Measurements from ENCODE around the gene LIG1. TPM values are rescaled to one million over a fixed set of nuclear protein-coding genes. Genes with fewer than 3 reads are reported as not detected.

LIG1 gene
- total RNA-seq, 1 donor from 2014 or later, result 19.2 TPM

DNA sequence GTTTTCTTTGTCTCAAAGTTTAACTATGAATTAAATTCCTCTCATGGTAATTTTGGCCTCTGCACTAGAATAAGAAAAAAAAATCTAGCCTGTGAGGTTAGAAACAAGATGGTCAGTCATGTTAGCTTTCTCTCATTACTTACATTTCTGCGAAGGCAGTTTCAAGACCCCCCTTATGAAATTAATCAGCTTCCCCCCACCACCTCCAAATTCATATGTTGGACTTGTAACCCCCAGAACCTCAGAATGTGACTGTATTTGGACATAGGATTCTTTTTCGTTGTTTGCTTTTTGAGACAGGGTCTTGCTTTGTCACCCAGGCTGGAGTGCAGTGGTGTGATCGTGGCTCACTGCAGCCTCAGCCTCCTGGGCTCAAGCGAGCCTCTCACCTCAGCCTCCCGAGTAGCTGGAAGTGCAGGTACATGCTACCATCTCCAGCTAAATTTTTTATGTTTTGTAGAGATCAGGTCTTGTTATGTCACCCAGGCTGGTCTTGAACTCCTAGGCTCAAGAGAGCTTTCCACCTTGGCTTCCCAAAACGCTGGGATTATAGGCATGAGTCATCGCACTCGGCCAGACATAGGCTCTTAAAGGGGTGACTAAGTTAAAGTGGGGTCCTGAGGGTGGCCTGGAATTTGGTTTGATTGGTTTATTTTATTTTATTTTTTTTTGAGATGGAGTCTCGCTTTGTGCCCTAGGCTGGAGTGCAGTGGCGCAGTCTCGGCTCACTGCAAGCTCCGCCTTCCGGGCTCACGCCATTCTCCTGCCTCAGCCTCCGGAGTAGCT, 61.0 kb downstream of the LIG1 start:
- no peaks in the 10 kb centered on the region for H3K9me3 Mint-ChIP-seq (ENCODE audit: unreplicated experiment)
- peaks cover 3% of the 10 kb centered on the region for H3K4me1 Mint-ChIP-seq (ENCODE audit: low read depth, unreplicated experiment)
- Histone ChIP-seq H4K20me1 (ENCODE audit: insufficient read depth, low read length) (no peaks in the 10 kb centered on the region), H3K27ac (ENCODE audit: low read depth, low read length) (no peak overlapping the region), H3K4me3 (ENCODE audit: insufficient read depth, low read depth, low read length) (no peak overlapping the region), H3K4me2 (ENCODE audit: low read length) (no peak overlapping the region), H3K9ac (ENCODE audit: low read length) (no peak overlapping the region), H3K9me3 (ENCODE audit: insufficient read depth, low read depth, low read length) (no peaks in the 10 kb centered on the region), H2AFZ (ENCODE audit: low read depth, low read length) (no peak overlapping the region), H3K36me3 (ENCODE audit: insufficient read depth, low read length) (no peaks in the 10 kb centered on the region), H3K4me1 (ENCODE audit: insufficient read depth, low read length) (peaks cover 6% of the 10 kb centered on the region), H3K79me2 (ENCODE audit: insufficient read depth, low read length) (no peaks in the 10 kb centered on the region), H3K27me3 (ENCODE audit: insufficient read depth, low read length) (no peaks in the 10 kb centered on the region)
- H3K4me3 Mint-ChIP-seq (ENCODE audit: unreplicated experiment), result no peak overlapping the region
- DNase-seq (ENCODE audit: low read depth) (no peak), FAIRE-seq (no peak)
- H3K27ac Mint-ChIP-seq (ENCODE audit: unreplicated experiment), result no peak overlapping the region
- TF ChIP-seq EZH2 (IDR thresholded peaks at IDR 0.05; ENCODE audit: insufficient read depth, low read length) (no peak), CTCF (IDR thresholded peaks at IDR 0.05; ENCODE audit: insufficient read depth, low read depth, low read length) (no peak)
- H3K27me3 Mint-ChIP-seq (ENCODE audit: low read depth, unreplicated experiment), result no peaks in the 10 kb centered on the region
- H3K36me3 Mint-ChIP-seq (ENCODE audit: low read depth, unreplicated experiment), result peaks cover under 1% of the 10 kb centered on the region

DNA sequence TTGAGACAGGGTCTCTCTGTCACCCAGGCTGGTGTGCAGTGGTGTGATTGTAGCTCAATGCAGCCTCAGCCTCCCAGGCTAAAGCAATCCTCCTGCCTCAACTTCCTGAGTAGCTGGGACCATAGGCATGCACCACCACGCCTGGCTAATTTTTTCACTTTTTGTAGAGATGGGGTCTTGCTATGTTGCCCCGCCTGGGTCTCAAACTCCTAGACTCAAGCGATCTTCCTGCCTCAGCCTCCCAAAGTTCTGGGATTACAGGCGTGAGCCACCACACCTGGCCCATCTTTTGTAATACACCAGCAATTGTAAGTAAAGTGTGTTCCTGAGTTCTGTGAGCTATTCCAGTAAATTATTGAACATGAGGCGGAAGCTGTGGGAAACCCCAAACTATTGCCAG, 66.2 kb downstream of the LIG1 start:
- Mint-ChIP-seq H3K36me3 (ENCODE audit: low read depth, unreplicated experiment) (peaks cover 3% of the 10 kb centered on the region), H3K27ac (ENCODE audit: unreplicated experiment) (no peak overlapping the region), H3K9me3 (ENCODE audit: unreplicated experiment) (no peaks in the 10 kb centered on the region), H3K4me3 (ENCODE audit: unreplicated experiment) (no peak overlapping the region), H3K27me3 (ENCODE audit: low read depth, unreplicated experiment) (no peaks in the 10 kb centered on the region), H3K4me1 (ENCODE audit: low read depth, unreplicated experiment) (no peaks in the 10 kb centered on the region)
- no peaks in the 10 kb centered on the region for H3K9me3 ChIP-seq (ENCODE audit: insufficient read depth, low read depth, low read length)
- H3K9ac ChIP-seq (ENCODE audit: low read length), result no peak overlapping the region
- H3K36me3 ChIP-seq (ENCODE audit: insufficient read depth, low read length), result no peaks in the 10 kb centered on the region
- H3K4me1 ChIP-seq (ENCODE audit: insufficient read depth, low read length), result peaks cover 2% of the 10 kb centered on the region
- H3K27me3 ChIP-seq (ENCODE audit: insufficient read depth, low read length), result no peaks in the 10 kb centered on the region
- H3K27ac ChIP-seq (ENCODE audit: low read depth, low read length), result no peak overlapping the region
- H3K4me2 ChIP-seq (ENCODE audit: low read length), result no peak overlapping the region
- TF ChIP-seq EZH2 (IDR thresholded peaks at IDR 0.05; ENCODE audit: insufficient read depth, low read length) (no peak), CTCF (IDR thresholded peaks at IDR 0.05; ENCODE audit: insufficient read depth, low read depth, low read length) (no peak)
- H2AFZ ChIP-seq (ENCODE audit: low read depth, low read length), result no peak overlapping the region
- no peaks in the 10 kb centered on the region for H3K79me2 ChIP-seq (ENCODE audit: insufficient read depth, low read length)
- no peaks in the 10 kb centered on the region for H4K20me1 ChIP-seq (ENCODE audit: insufficient read depth, low read length)
- FAIRE-seq, result no peak
- H3K4me3 ChIP-seq (ENCODE audit: insufficient read depth, low read depth, low read length), result no peak overlapping the region
- DNase-seq (ENCODE audit: low read depth), result no peak
